Stimulated activated CD8-positive, alpha-beta memory T cell treated with anti-CD3 and anti-CD28 coated beads, Interleukin-7, amount 100 ng/mL, for 48 hours (primary cell): Measurements from ENCODE around the gene PRH2.

Source experiments
- DNase-seq, 2 donors: peaks; one replicate each; pipeline ENCODE4 v3.0.0-alpha.2; 2020; ENCODE audit warnings: low read depth in 1 of 2; ENCODE audit errors: extremely low read depth in 1 of 2

The PRH2 gene

GRCh38 chr12:10959804-10960203 is 30.8 kb downstream of the PRH2 start:
- no peak for DNase-seq

GRCh38 chr12:10960211-10960610 is 31.2 kb downstream of the PRH2 start:
- DNase-seq, result no peak

GRCh38 chr12:10965476-10965875 is 36.4 kb downstream of the PRH2 start:
- no peak for DNase-seq

- no peak for DNase-seq
These were observed 37.3 kb downstream of the PRH2 start for GRCh38 chr12:10966314-10966713.

- no peak for DNase-seq
These were observed 38.4 kb downstream of the PRH2 start for GRCh38 chr12:10967409-10967808.

GRCh38 chr12:10968765-10969456 is 39.9 kb downstream of the PRH2 start:
- no peak for DNase-seq

- no peak for DNase-seq
These were observed 45.9 kb downstream of the PRH2 start for GRCh38 chr12:10974965-10975364.

- DNase-seq, result peak in 1 of 2 donors; percentile 29
These were observed 53.2 kb downstream of the PRH2 start for GRCh38 chr12:10982244-10982643.
